Stomach (tissue), 4 donors: ENCODE measurements around the gene NUDT1.

ENCODE experiments used
- EP300 ChIP-seq: sonication (generic); formaldehyde crosslinking; IDR thresholded peaks from one replicate; pipeline ENCODE4 v1.6.1; 2017; ENCODE audit warnings: antibody characterized with exemption
- POLR2A ChIP-seq, 4 donors: fragments of 450-650 bp; IDR thresholded peaks; one replicate each; pipeline ENCODE4 v1.6.1; 2016; ENCODE audit warnings: antibody characterized with exemption in 4 of 4, control low read depth in 2 of 4, mild to moderate bottlenecking in 1 of 4, moderate library complexity in 1 of 4
- POLR2AphosphoS5 ChIP-seq, 3 donors: sonication (generic); formaldehyde crosslinking; IDR thresholded peaks; one replicate each; pipeline ENCODE4 v1.6.1; 2016; ENCODE audit warnings: antibody characterized with exemption in 3 of 3
- TF ChIP-seq, protein P1 (sequence below), 7 experiments: fragments of 450-650 bp in 4 of 7; fragments of 200-600 bp in 3 of 7; sonication (generic) in 3 of 7; IDR thresholded peaks; one replicate each; pipeline ENCODE4 v1.5.1; 2016 to 2019; ENCODE audit warnings: antibody characterized with exemption in 7 of 7, control low read depth in 2 of 7, mild to moderate bottlenecking in 1 of 7

GRCh38 chr7:2227699-2228098, 14.3 kb upstream of the NUDT1 start:
- TF ChIP-seq, protein P1, sequence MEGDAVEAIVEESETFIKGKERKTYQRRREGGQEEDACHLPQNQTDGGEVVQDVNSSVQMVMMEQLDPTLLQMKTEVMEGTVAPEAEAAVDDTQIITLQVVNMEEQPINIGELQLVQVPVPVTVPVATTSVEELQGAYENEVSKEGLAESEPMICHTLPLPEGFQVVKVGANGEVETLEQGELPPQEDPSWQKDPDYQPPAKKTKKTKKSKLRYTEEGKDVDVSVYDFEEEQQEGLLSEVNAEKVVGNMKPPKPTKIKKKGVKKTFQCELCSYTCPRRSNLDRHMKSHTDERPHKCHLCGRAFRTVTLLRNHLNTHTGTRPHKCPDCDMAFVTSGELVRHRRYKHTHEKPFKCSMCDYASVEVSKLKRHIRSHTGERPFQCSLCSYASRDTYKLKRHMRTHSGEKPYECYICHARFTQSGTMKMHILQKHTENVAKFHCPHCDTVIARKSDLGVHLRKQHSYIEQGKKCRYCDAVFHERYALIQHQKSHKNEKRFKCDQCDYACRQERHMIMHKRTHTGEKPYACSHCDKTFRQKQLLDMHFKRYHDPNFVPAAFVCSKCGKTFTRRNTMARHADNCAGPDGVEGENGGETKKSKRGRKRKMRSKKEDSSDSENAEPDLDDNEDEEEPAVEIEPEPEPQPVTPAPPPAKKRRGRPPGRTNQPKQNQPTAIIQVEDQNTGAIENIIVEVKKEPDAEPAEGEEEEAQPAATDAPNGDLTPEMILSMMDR (IDR thresholded peaks at IDR 0.05) = no peak
- TF ChIP-seq EP300 (no peak), POLR2A (IDR thresholded peaks at IDR 0.05) (no peak), POLR2AphosphoS5 (IDR thresholded peaks at IDR 0.05) (no peak)
